Measurements from ENCODE around the gene ZFP36. TPM values are rescaled to one million over a fixed set of nuclear protein-coding genes. Genes with fewer than 3 reads are reported as not detected.

Gene ZFP36
- total RNA-seq, 1 donor from 2014 or later: 46.3 TPM

- peak overlapping the region; percentile 100 for H3K27ac Mint-ChIP-seq (ENCODE audit: unreplicated experiment)
- TF ChIP-seq CTCF (IDR thresholded peaks at IDR 0.05): no peak
- H3K4me3 Mint-ChIP-seq (ENCODE audit: unreplicated experiment): no peak overlapping the region
- no peaks in the 10 kb centered on the region for H3K9me3 Mint-ChIP-seq (ENCODE audit: low read depth)
- no peaks in the 10 kb centered on the region for H3K27me3 Mint-ChIP-seq (ENCODE audit: low read depth)
- peaks cover 59% of the 10 kb centered on the region for H3K4me1 Mint-ChIP-seq (ENCODE audit: low read depth)
- DNase-seq (ENCODE audit: low spot score): no peak
- H3K36me3 Mint-ChIP-seq (ENCODE audit: low read depth): no peaks in the 10 kb centered on the region
These were observed 5.5 kb upstream of the ZFP36 start for GRCh38 chr19:39401070-39401548.

- no peak for DNase-seq (ENCODE audit: low spot score)
- H3K27me3 Mint-ChIP-seq (ENCODE audit: low read depth): no peaks in the 10 kb centered on the region
These were observed 4.9 kb upstream of the ZFP36 start for GRCh38 chr19:39401549-39402345.

GRCh38 chr19:39402346-39403300 is 4.0 kb upstream of the ZFP36 start:
- H3K36me3 Mint-ChIP-seq (ENCODE audit: low read depth): no peaks in the 10 kb centered on the region
- H3K27me3 Mint-ChIP-seq (ENCODE audit: low read depth): no peaks in the 10 kb centered on the region
- no peak for DNase-seq (ENCODE audit: low spot score)
- H3K4me1 Mint-ChIP-seq (ENCODE audit: low read depth): peaks cover 59% of the 10 kb centered on the region
- H3K4me3 Mint-ChIP-seq (ENCODE audit: unreplicated experiment): peak overlapping the region; percentile 82
- peak overlapping the region; percentile 100 for H3K27ac Mint-ChIP-seq (ENCODE audit: unreplicated experiment)
- no peaks in the 10 kb centered on the region for H3K9me3 Mint-ChIP-seq (ENCODE audit: low read depth)
- TF ChIP-seq CTCF (IDR thresholded peaks at IDR 0.05): no peak

More at GRCh38 chr19:39401549-39402345, 4.9 kb upstream of the ZFP36 start:
- H3K4me3 Mint-ChIP-seq (ENCODE audit: unreplicated experiment): no peak overlapping the region
- peaks cover 62% of the 10 kb centered on the region for H3K4me1 Mint-ChIP-seq (ENCODE audit: low read depth)
- no peaks in the 10 kb centered on the region for H3K9me3 Mint-ChIP-seq (ENCODE audit: low read depth)
- TF ChIP-seq CTCF (IDR thresholded peaks at IDR 0.05): no peak
- no peaks in the 10 kb centered on the region for H3K36me3 Mint-ChIP-seq (ENCODE audit: low read depth)
- peak overlapping the region; percentile 100 for H3K27ac Mint-ChIP-seq (ENCODE audit: unreplicated experiment)

- H3K4me1 Mint-ChIP-seq (ENCODE audit: low read depth): peaks cover 59% of the 10 kb centered on the region
- H3K36me3 Mint-ChIP-seq (ENCODE audit: low read depth): peaks cover 9% of the 10 kb centered on the region
- H3K9me3 Mint-ChIP-seq (ENCODE audit: low read depth): no peaks in the 10 kb centered on the region
- no peak for TF ChIP-seq CTCF (IDR thresholded peaks at IDR 0.05)
- H3K4me3 Mint-ChIP-seq (ENCODE audit: unreplicated experiment): peak overlapping the region; percentile 82
- no peak for DNase-seq (ENCODE audit: low spot score)
- peak overlapping the region; percentile 100 for H3K27ac Mint-ChIP-seq (ENCODE audit: unreplicated experiment)
- no peaks in the 10 kb centered on the region for H3K27me3 Mint-ChIP-seq (ENCODE audit: low read depth)
These were observed 3.0 kb upstream of the ZFP36 start for GRCh38 chr19:39403331-39404312.
